ENCODE measurements around the gene MYEOV.

- no peak for TF ChIP-seq POLR2A (IDR thresholded peaks at IDR 0.05)
- no peak for TF ChIP-seq CTCF (IDR thresholded peaks at IDR 0.05)
- no peak for TF ChIP-seq EP300 (IDR thresholded peaks at IDR 0.05)
These were observed 7.8 kb downstream of the MYEOV start for GRCh38 chr11:69301455-69302401.
